HK-2 (cell line): ENCODE data around the gene SPIB.
A peak's percentile ranks its signal among the peaks of the same experiment; 100 is the strongest.
"Not testable (repeated sequence)": the region's sequence is repeated elsewhere in the genome, so short reads cannot be mapped to it uniquely, and the experiment has no call there.

ENCODE experiments used
- DNase-seq: peaks from one replicate; pipeline ENCODE4 v3.0.0-alpha.2; 2018; ENCODE audit not compliant: unreplicated experiment

SPIB gene

DNA sequence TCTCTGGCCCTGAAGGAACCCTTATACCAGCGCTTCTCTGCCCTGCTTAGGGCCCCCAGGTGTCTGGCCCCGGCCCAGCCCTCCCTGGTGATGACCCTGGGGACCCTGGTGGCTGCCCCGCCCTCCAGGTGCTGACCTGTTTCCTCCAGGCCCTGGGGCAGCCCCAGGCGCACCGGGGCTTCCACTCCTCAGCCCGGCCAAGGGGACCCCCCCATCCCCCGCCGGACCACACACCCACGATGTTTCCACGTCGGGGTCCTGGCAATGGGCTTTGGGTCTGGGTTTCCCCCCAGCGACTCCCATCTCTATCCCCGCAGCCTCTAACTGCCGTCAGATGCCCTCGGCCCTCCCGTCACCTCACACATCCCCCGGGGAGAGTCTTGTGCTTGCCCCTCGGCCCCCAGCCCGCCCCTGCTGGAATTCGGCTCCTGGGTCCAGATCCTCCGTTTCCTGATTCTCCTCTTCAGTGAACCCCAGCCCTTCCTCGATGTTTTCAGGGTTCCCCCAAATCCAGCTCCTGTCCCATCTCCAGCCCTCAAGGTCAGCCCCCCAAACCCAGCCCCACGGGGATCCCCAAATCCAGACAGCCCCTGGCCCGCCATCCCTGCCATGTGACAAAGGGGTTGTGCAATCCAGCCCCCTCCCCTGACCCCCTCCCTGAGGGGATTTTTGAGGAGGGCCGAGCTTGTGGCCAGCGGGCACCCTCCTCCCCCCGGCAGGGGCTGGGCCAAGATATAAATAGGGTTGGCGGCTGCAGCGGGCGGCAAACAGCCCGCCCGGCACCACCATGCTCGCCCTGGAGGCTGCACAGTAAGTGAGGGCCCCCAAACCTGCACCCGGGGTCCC lies at the start of gene SPIB:
Gene SPIB (plus strand): TSS at position 763 of the 846 bp plus-strand sequence. CDS start 25 bp downstream, at position 788.
- DNase-seq, result no peak

- DNase-seq, result no peak
Observed at GRCh38 chr19:50371914-50372475, 46.7 kb upstream of the SPIB start.

DNA sequence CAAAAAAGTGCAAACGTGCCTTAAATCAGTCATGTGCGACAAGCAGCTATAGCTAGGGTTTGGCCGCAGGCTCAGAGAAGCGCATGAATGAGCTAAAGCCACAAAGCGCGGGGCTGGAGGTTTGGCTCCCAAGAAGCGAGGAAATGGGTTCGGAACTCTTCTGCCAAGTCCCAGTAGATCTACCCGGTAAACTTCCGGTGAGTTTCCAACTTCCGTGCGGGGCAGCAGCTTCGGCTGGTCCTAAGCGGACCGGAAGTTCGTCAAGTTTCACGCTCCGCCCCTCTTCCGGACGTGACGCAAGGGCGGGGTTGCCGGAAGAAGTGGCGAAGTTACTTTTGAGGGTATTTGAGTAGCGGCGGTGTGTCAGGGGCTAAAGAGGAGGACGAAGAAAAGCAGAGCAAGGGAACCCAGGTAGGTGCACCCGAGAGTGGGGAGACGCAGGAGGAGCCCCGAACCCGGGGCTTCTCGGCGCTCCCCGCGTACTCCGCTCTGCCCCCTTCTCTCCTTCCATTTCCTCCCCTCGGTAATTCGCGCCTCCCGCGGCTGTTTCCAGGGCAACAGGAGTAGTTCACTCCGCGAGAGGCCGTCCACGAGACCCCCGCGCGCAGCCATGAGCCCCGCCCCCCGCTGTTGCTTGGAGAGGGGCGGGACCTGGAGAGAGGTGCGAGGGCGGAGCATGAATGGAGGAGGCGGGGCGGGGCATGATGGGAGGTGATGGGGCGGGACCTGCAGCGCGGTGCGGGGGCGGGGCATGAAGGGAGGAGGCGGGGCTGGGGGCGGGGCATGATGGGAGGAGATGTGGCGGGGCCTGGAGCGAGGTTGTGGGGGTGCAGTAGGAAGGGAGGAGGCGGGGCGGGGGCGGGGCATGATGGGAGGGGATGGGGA lies 42.3 kb upstream of the SPIB start, which contains the start of gene NR1H2:
Gene NR1H2 (plus strand): TSS at position 292 of the 885 bp plus-strand sequence. CDS start 1,149 bp downstream, outside the sequence.
- peak; percentile 91 for DNase-seq

DNA sequence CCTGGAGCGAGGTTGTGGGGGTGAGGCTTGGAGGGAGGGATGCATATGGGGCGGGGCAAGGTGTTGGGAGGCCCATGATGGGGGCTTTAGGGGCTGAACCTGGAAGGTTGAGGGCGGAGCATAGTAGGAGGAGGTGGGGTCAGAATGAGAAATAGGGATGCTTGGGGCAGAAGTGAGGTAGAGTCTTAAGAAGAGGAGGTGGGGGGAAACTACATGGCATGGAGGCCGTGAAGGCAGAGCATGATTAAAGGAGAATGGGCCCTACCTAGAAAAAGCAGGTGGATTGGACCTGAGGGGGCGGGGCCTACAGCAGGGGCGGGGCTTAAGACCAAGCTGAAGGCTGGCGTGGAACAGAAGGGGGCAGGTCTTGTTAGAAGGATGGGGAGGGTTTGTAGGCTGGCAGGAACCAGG lies 41.7 kb upstream of the SPIB start:
- no peak for DNase-seq

GRCh38 chr19:50377517-50377916 lies 41.2 kb upstream of the SPIB start:
- no peak for DNase-seq

DNA sequence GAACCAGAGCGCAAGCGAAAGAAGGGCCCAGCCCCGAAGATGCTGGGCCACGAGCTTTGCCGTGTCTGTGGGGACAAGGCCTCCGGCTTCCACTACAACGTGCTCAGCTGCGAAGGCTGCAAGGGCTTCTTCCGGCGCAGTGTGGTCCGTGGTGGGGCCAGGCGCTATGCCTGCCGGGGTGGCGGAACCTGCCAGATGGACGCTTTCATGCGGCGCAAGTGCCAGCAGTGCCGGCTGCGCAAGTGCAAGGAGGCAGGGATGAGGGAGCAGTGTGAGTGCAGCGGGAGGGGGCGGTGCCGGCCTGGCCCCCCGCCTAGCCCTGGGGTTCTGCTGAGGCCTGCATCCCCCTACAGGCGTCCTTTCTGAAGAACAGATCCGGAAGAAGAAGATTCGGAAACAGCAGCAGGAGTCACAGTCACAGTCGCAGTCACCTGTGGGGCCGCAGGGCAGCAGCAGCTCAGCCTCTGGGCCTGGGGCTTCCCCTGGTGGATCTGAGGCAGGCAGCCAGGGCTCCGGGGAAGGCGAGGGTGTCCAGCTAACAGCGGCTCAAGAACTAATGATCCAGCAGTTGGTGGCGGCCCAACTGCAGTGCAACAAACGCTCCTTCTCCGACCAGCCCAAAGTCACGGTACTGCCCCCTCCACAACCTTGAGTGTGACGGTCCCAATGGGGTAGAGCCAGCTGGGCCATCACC lies 40.4 kb upstream of the SPIB start:
- no peak for DNase-seq

DNA sequence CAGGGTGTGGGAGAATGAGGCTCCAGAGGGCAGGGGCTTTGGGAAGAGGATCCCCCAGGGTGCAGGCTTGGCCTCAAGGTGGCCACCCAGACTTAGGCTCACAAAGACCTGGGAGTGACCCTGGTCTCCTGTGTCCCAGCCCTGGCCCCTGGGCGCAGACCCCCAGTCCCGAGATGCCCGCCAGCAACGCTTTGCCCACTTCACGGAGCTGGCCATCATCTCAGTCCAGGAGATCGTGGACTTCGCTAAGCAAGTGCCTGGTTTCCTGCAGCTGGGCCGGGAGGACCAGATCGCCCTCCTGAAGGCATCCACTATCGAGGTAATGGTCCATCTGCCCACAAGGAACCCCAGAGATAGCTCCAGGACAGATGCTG lies 39.9 kb upstream of the SPIB start:
- DNase-seq, result no peak

DNA sequence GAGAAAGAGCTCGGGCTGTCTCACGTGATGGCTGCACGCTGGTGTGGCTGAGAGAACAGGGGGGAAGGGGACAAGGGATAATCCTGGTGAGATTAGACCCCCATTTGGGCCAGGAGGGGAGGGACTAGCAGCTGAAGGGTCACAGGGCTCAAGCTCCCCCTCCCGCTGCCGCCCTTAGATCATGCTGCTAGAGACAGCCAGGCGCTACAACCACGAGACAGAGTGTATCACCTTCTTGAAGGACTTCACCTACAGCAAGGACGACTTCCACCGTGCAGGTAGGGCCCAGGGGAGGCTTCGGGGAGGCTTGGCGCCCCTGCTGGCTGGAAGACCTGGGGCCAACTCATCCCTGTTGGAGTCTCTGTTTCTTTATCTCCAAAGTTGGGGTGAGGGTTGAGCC lies 39.1 kb upstream of the SPIB start:
- no peak for DNase-seq

DNA sequence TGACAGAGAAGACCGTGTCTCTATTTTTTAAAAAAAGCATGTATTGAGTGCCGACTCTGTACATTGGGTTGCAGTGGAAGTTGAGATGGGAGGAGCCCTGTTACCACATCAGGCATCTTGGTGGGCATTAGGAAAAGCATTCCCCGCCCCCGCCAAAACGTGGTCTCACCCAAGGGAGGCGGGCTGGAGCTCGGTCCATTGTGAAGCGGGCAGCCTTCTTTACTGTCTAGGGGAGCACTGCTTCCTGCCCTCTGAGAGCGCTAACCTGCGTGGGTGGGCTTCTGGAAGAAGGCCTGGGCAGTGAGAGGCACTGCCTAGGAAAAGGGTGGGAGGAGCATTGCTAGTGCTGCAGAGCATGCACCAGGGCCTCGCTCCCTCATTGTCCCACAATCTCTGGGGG lies 38.6 kb upstream of the SPIB start:
- no peak for DNase-seq

DNA sequence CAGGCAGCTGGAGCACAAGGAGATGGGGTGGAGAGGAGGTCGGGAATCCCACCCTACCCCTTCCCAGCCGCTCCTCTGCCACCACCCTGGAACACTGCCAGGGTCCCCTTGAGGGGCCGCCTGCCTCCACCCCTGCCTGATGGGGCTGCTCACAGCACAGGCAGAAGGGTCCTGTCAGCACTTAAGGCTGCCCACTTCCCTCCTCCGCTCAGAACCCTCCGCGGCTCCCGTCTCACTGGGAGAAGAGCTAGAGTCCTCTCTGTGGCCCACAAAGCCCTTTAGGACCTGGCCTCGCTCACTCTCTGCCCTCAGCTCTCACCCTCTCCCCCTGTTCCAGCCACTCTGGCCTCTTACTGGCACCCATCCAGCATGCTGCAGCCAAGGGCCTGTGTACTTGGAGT lies 38.0 kb upstream of the SPIB start:
- no peak for DNase-seq

- DNase-seq, result no peak
Observed at GRCh38 chr19:50381881-50382729, 36.6 kb upstream of the SPIB start.

GRCh38 chr19:50383001-50383851 lies 35.5 kb upstream of the SPIB start:
- no peak for DNase-seq

DNA sequence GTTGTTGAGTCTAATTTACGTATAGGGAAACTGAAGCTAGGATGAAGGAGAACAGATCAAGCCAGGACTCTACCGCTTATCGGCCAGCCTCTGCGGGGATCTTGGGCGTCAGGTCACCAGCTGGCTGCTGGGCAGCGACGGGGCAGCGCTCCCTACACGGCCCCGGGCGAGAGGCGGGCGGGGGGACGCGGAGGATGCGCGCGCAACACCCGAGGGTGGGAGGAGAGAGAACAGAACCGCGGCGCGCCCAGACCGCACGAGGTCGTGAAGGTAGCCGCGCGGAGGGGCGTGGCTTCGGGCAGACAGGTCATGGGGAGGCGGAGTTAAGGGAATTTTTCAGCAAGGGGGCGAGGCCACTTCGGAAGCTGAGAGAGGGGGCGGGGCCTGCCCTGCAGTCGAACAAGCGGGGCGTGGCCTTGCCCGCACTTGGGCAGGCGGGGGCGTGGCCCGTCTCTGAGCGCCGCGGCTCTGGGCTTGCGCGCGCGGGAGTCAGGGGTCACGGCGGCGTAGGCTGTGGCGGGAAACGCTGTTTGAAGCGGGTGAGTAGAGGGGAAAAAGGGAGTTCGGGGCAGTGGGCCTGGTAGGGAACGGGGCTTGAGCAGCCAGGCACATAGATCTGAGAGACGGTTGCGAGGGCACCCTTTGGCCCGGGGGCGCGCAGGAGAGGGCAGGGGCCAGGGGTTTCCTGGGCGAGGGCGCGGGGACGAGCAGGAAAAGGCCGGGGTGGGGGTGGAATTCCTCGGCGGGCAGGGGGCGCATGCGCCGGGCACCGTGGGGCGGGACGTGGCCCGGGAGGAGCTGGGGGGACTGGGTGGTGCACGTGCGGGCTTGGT lies 34.7 kb upstream of the SPIB start, which contains the start of gene POLD1:
Gene POLD1 (plus strand): TSS at position 496 of the 833 bp plus-strand sequence. CDS start 14,505 bp downstream, outside the sequence.
- peak; percentile 99 for DNase-seq

GRCh38 chr19:50384685-50385535 lies 33.8 kb upstream of the SPIB start:
- DNase-seq, result no peak

DNA sequence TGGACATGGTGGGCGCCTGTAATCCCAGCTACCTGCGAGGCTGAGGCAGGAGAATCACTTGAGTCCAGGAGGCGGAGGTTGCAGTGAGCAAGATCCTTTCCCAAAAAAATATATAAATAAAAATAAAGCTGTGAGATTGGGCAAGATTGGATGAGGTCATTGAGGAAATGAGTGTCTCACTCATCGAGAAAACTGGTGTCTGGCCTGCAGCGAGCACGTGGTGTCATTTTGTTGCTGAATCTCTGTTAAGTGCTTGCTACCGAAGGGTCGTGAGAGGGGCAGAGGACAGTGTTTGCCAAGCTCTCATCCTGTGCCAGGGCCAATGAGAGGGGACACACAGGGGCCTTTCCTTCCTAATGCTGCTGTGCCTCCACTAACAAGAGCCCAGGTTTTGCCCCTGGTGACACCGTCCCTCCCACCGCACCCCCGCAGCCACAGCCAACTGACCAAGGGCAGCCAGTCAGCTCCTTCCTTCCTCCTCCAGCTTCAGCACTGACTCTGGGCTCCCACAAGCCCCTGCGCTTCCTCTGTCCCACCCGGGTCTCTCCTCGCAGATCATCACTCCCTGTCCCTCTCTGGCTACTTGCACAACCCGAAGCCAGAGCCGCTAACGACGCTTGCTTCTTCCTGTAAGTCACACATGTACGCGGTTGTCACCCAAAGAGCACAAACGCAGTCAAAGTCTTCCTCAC lies 31.4 kb upstream of the SPIB start:
- no peak for DNase-seq

GRCh38 chr19:50387868-50388245 lies 30.9 kb upstream of the SPIB start:
- no peak for DNase-seq

DNA sequence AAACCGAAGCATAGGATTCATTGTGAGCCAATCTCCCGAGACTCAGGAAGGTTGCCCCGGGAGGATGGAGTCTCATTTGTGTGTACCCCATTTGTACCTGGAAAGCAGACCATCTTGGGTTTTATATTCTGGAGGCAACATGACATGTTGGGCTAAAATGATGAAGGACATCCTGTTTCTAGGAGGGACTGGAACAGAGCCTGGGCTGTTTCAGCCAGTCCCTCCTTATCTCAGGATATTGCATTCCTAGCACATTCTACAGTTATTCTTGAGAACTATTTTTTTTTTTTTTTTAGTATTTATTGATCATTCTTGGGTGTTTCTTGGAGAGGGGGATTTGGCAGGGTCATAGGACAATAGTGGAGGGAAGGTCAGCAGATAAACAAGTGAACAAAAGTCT lies 28.4 kb upstream of the SPIB start:
- DNase-seq, result not testable (repeated sequence)
